Central memory CD8-positive, alpha-beta T cell (primary cell): ENCODE measurements around the gene CKB.

Experiments
- ATAC-seq: fragments of 150-1000 bp; cut with Tn5 transposase; replicated peaks from 2 replicates; pipeline ENCODE4 v1.10.0; 2022; ENCODE audit warnings: mild to moderate bottlenecking, moderate FRiP score, moderate number of reproducible peaks; ENCODE audit not compliant: poor library complexity, severe bottlenecking; ENCODE audit errors: extremely low read depth
- DNase-seq, 2 donors: peaks; one replicate each; pipeline ENCODE4 v3.0.0; 2021; ENCODE audit warnings: low spot score in 2 of 2
- H3K27ac Mint-ChIP-seq: one replicate; pipeline ENCODE4 v1.8.0; 2022; ENCODE audit warnings: low read depth, mild to moderate bottlenecking, moderate library complexity, mixed read lengths
- H3K27me3 Mint-ChIP-seq: one replicate; pipeline ENCODE4 v1.8.0; 2022; ENCODE audit warnings: mixed read lengths
- H3K36me3 Mint-ChIP-seq: one replicate; pipeline ENCODE4 v1.8.0; 2022; ENCODE audit warnings: mild to moderate bottlenecking, moderate library complexity, mixed read lengths; ENCODE audit not compliant: insufficient read depth
- H3K4me1 Mint-ChIP-seq: one replicate; pipeline ENCODE4 v1.8.0; 2022; ENCODE audit warnings: mixed read lengths
- H3K4me3 Mint-ChIP-seq: one replicate; pipeline ENCODE4 v1.8.0; 2022; ENCODE audit warnings: mild to moderate bottlenecking, moderate library complexity, mixed read lengths
- H3K9me3 Mint-ChIP-seq: one replicate; pipeline ENCODE4 v1.8.0; 2022; ENCODE audit warnings: mixed read lengths

CKB gene

DNA sequence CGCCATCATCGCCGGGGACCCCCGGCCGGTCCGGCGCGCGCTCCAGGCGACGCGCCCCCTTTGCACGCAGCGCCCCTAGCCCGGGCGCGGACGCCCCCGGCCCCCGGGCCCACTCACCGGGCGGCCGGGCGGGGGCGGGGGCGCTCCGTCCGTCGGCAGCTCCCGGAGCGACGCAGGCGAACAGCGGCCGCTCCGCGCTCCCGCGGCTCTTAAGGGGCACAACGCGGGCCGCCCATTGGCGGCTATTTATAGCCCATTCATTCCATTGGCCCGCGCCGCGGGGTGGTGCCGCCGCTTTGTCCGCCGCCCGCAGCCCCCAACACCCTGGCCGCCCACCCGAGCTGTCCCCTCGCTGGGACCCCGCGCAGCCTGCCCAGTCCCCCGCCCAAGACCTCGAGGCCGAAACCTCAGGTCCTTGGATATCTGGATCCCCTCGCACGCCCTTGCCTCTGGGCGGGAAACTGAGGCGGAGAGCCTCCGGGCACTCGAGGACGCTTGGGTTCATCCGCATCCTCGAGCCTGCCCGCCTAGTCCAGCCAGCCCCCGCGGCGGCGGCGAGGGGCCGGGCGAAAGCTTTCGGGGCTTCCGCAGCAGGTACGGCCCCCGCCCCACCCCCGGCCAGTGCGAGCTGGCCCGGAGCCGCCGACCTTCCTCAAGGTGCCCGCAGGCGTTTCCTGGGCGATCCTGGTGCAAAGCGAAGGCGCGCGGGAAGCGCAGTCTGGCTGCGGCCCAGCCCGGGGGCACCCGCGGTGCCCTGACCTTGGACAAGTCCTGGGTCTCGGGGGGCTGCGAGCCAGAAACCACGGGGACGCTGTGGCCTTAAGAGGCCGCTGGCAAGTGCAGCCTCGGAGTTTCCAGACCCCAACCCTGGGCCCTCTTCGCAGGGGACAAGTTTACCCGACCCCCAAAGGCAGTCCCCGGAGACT, at the start of gene CKB:
TSS of gene CKB (minus strand) at position 182 of the 926 bp plus-strand sequence. CDS start 337 bp downstream, outside the sequence.
- ATAC-seq (no peak), DNase-seq (no peak)
- H3K27me3 Mint-ChIP-seq, result no peaks in the 10 kb centered on the region
- peak within 1 kb of the TSS; percentile 52 for H3K4me3 Mint-ChIP-seq
- peaks cover 6% of the 10 kb centered on the region for H3K36me3 Mint-ChIP-seq
- H3K9me3 Mint-ChIP-seq, result no peaks in the 10 kb centered on the region
- H3K27ac Mint-ChIP-seq, result no peak within 1 kb of the TSS
- H3K4me1 Mint-ChIP-seq, result peaks cover 19% of the 10 kb centered on the region

DNA sequence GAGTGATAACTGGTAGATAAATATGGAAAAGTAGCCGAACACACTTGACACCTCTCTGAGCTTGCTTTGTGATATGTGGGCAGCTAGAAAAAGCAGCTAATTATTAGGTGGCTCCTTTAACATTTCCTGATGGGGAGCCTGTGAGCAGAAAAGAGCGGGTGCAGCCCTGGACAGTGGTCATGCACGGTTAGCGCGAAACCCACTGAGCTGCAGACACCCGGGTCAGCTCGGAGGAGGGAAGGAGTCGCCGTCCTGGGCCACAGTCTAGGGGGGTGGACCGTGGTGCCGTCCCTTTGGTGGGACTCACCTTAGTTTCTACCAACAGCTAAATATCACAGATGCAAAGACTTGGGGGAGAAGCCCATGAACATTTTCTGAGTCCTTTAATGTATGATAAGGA, 46.8 kb upstream of the CKB start:
- peaks cover 15% of the 10 kb centered on the region for H3K36me3 Mint-ChIP-seq
- DNase-seq (no peak), ATAC-seq (no peak)
- peaks cover 5% of the 10 kb centered on the region for H3K4me1 Mint-ChIP-seq
- no peak overlapping the region for H3K27ac Mint-ChIP-seq
- no peaks in the 10 kb centered on the region for H3K27me3 Mint-ChIP-seq
- H3K9me3 Mint-ChIP-seq, result no peaks in the 10 kb centered on the region
- no peak overlapping the region for H3K4me3 Mint-ChIP-seq

DNA sequence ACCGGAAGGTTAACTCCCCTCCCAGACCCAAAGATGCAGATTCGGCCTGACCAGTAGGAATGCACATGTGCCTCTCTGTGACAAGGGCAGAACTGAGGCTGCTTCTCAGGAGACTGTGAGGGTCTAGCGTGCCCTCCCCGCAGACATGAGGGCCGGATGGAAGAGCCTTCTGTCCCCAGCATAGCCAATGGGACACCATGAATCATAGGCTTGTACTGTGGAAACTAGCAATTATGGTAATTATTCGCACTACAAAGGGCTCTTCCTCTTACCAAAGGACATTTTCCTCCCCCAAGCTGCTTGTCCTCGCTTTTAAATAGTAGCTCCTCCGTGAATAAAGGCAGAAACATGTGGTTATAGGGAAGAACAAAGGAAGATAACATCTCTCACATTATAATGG, 46.3 kb upstream of the CKB start:
- DNase-seq, result no peak
- no peak overlapping the region for H3K4me3 Mint-ChIP-seq
- peaks cover 13% of the 10 kb centered on the region for H3K36me3 Mint-ChIP-seq
- no peaks in the 10 kb centered on the region for H3K9me3 Mint-ChIP-seq
- no peak overlapping the region for H3K27ac Mint-ChIP-seq
- no peak for ATAC-seq
- peaks cover 5% of the 10 kb centered on the region for H3K4me1 Mint-ChIP-seq
- H3K27me3 Mint-ChIP-seq, result no peaks in the 10 kb centered on the region

DNA sequence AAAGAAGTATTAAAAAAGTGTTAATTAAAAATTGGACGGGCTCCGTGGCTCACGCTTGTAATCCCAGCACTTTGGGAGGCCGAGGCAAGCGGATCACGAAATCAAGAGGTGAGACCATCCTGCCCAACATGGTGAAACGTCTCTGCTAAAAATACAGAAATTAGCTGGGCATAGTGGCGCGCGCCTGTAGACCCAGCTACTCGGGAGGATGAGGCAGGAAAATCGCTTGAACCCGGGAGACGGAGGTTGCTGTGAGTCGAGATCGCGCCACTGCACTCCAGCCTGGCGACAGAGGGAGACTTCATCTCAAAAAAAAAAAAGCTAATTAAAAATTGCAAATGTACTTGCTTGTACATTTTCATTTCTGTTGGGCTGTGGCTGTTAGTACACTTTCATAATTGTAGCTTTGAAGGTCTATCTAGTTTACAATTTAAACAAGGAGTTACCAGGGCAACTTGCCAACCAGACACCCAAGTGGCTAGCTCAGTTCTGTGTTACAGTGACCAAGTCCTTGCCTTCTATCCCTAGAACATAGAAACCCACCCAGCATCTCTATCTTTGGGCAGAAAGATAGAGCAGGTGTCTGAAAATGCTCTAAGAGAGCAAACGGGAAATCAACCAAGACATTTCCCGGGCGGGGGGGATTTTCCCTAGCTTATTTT, 41.3 kb upstream of the CKB start:
- Mint-ChIP-seq H3K36me3 (peaks cover 21% of the 10 kb centered on the region), H3K4me1 (peaks cover 43% of the 10 kb centered on the region), H3K27ac (peak overlapping the region; percentile 79), H3K9me3 (no peaks in the 10 kb centered on the region), H3K4me3 (peak overlapping the region; percentile 92), H3K27me3 (no peaks in the 10 kb centered on the region)
- ATAC-seq (no peak), DNase-seq (no peak)

- peak overlapping the region; percentile 92 for H3K4me3 Mint-ChIP-seq
- H3K9me3 Mint-ChIP-seq, result no peaks in the 10 kb centered on the region
- peaks cover 26% of the 10 kb centered on the region for H3K36me3 Mint-ChIP-seq
- DNase-seq, result no peak
- peaks cover 48% of the 10 kb centered on the region for H3K4me1 Mint-ChIP-seq
- H3K27ac Mint-ChIP-seq, result peak overlapping the region; percentile 79
- no peaks in the 10 kb centered on the region for H3K27me3 Mint-ChIP-seq
- peak; percentile 24 for ATAC-seq
Measured at GRCh38 chr14:103563226-103563620, 40.6 kb upstream of the CKB start.

- H3K4me3 Mint-ChIP-seq, result peak within 1 kb of the TSS; percentile 92
- H3K36me3 Mint-ChIP-seq, result peaks cover 26% of the 10 kb centered on the region
- DNase-seq (peak; percentile 77 to 81), ATAC-seq (peak; percentile 82)
- H3K27me3 Mint-ChIP-seq, result no peaks in the 10 kb centered on the region
- no peaks in the 10 kb centered on the region for H3K9me3 Mint-ChIP-seq
- H3K4me1 Mint-ChIP-seq, result peaks cover 46% of the 10 kb centered on the region
- H3K27ac Mint-ChIP-seq, result peak within 1 kb of the TSS; percentile 94
Measured at GRCh38 chr14:103562429-103563225, 40.0 kb upstream of the CKB start, which contains the start of the genes BAG5 and COA8. BAG5 (minus strand) TSS chr14:103562657; CDS start chr14:103561164, 1,493 bp downstream. COA8 (plus strand) TSS chr14:103562960; CDS start chr14:103563002, 42 bp downstream.

- Mint-ChIP-seq H3K27me3 (no peaks in the 10 kb centered on the region), H3K4me1 (peaks cover 46% of the 10 kb centered on the region), H3K9me3 (no peaks in the 10 kb centered on the region), H3K27ac (peak overlapping the region; percentile 94), H3K36me3 (peaks cover 28% of the 10 kb centered on the region), H3K4me3 (peak overlapping the region; percentile 92)
- DNase-seq (no peak), ATAC-seq (no peak)
Measured at GRCh38 chr14:103562179-103562428, 39.5 kb upstream of the CKB start.

- H3K9me3 Mint-ChIP-seq, result no peaks in the 10 kb centered on the region
- DNase-seq (no peak), ATAC-seq (peak; percentile 28)
- H3K27me3 Mint-ChIP-seq, result no peaks in the 10 kb centered on the region
- H3K4me1 Mint-ChIP-seq, result peaks cover 46% of the 10 kb centered on the region
- peak overlapping the region; percentile 92 for H3K4me3 Mint-ChIP-seq
- peak overlapping the region; percentile 94 for H3K27ac Mint-ChIP-seq
- peaks cover 30% of the 10 kb centered on the region for H3K36me3 Mint-ChIP-seq
Measured at GRCh38 chr14:103561381-103562178, 39.0 kb upstream of the CKB start.

- H3K27me3 Mint-ChIP-seq, result no peaks in the 10 kb centered on the region
- H3K4me3 Mint-ChIP-seq, result peak overlapping the region; percentile 92
- DNase-seq, result no peak
- peaks cover 30% of the 10 kb centered on the region for H3K36me3 Mint-ChIP-seq
- no peaks in the 10 kb centered on the region for H3K9me3 Mint-ChIP-seq
- no peak for ATAC-seq
- H3K27ac Mint-ChIP-seq, result no peak overlapping the region
- H3K4me1 Mint-ChIP-seq, result peaks cover 46% of the 10 kb centered on the region
Measured at GRCh38 chr14:103560691-103561090, 38.1 kb upstream of the CKB start.

DNA sequence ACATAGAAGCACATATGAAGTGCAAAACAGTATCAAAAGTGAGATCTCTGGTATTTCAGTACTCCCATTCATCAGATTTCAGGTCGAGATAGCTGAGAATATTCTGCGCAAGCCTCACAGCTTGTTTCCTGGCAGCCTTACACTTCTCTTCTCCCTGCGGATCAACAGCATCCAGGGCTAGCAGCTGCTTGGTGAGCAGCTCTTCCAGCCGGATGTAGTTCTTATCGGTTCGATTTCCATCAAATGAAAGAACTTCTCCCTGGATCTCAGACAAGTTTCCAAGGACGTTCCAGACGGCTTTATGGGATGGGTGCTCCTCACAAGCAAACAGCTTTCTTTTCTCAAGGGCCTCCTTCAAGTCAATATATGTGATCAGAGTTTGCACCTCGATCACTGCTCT, 37.1 kb upstream of the CKB start:
- Mint-ChIP-seq H3K4me1 (peaks cover 55% of the 10 kb centered on the region), H3K27ac (no peak overlapping the region), H3K36me3 (peaks cover 31% of the 10 kb centered on the region), H3K27me3 (no peaks in the 10 kb centered on the region), H3K9me3 (no peaks in the 10 kb centered on the region), H3K4me3 (no peak overlapping the region)
- DNase-seq, result no peak
- no peak for ATAC-seq

GRCh38 chr14:103558071-103558882, 35.6 kb upstream of the CKB start:
- peaks cover 31% of the 10 kb centered on the region for H3K36me3 Mint-ChIP-seq

More at GRCh38 chr14:103558071-103558882, 35.6 kb upstream of the CKB start:
- Mint-ChIP-seq H3K27me3 (no peaks in the 10 kb centered on the region), H3K9me3 (no peaks in the 10 kb centered on the region), H3K4me1 (peaks cover 51% of the 10 kb centered on the region), H3K4me3 (no peak overlapping the region), H3K27ac (peak overlapping the region; percentile 53)
- ATAC-seq, result no peak
- DNase-seq, result no peak
